HAP-1 (cell line): ENCODE results near the gene TBC1D22A.
"Not testable (repeated sequence)": the region's sequence is repeated elsewhere in the genome, so short reads cannot be mapped to it uniquely, and the experiment has no call there.

Experiments
- DNase-seq, 2 experiments: peaks; one replicate each; pipeline ENCODE4 v3.0.0-alpha.2; 2016 to 2020; ENCODE audit warnings: low spot score in 2 of 2
- H3K27me3 ChIP-seq: fragments of 250-450 bp; sonication (Bioruptor Pico); 2 replicates; pipeline ENCODE4 v1.5.1; 2020; ENCODE audit warnings: low read depth, mild to moderate bottlenecking, moderate library complexity
- H3K36me3 ChIP-seq: fragments of 250-450 bp; sonication (Bioruptor Pico); replicated peaks from 2 replicates; pipeline ENCODE4 v1.5.1; 2020; ENCODE audit warnings: mild to moderate bottlenecking
- H3K4me1 ChIP-seq: fragments of 250-450 bp; sonication (Bioruptor Pico); 2 replicates; pipeline ENCODE4 v1.5.1; 2020; ENCODE audit warnings: mild to moderate bottlenecking
- H3K4me3 ChIP-seq: fragments of 250-450 bp; sonication (Bioruptor Pico); 2 replicates; pipeline ENCODE4 v1.5.1; 2020; ENCODE audit warnings: mild to moderate bottlenecking, moderate library complexity
- H3K9me3 ChIP-seq: fragments of 250-450 bp; sonication (Bioruptor Pico); 2 replicates; pipeline ENCODE4 v1.5.1; 2020; ENCODE audit warnings: mild to moderate bottlenecking, moderate library complexity
- in situ Hi-C: fragments of 300-500 bp; cut with MboI; formaldehyde crosslinking; loops from 3 replicates; pipeline ENCODE4 v1.14.3; 2020; ENCODE audit warnings: low sequenced_read_pairs, inconsistent platforms, mixed read lengths

Gene TBC1D22A

DNA sequence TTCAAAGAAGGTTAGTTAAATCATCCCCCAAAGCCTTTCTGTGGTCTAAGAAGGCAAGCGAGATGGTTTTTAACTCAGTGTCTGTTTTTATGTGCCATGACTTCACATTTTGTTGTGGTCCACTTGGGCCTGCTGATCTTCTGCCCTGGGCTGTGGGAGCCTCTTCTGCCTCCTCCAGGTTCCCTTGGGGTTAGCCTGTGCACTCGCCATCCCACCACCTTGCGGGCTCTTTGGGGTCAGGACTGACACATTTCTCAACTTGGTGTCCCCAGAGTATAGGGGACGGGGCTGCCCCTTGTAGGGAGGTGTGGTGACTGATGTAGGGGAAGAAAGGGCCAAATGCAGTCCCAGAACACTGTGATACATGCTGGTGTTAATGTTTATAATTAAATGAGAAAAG, 207.0 kb downstream of the TBC1D22A start:
- in situ Hi-C loops: no loop called here
- Histone ChIP-seq H3K4me3 (no peak overlapping the region), H3K27me3 (no peaks in the 10 kb centered on the region), H3K4me1 (no peaks in the 10 kb centered on the region), H3K9me3 (no peaks in the 10 kb centered on the region), H3K36me3 (no peaks in the 10 kb centered on the region)
- DNase-seq: no peak

DNA sequence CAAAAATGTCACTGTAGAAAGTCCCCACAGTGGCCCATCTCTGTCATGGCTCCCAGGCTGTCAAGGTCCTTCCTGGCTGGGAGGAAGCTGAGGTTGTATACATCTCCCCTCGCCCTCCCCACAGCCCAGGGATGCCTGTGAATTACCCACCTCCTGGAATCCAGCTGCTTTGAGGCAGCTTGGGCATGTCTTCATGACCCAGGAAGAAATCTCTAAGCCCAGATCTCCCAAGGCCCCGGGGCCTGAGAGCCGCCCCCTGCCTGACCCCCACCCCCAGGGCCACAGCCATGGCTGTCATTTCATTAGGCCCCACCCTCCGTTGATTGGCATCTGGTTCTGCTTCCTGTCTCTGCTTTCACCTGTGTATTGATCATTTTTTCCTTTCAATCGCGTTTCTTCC, 207.5 kb downstream of the TBC1D22A start:
- in situ Hi-C loops: no loop called here
- no peaks in the 10 kb centered on the region for H3K27me3 ChIP-seq
- no peak for DNase-seq
- no peaks in the 10 kb centered on the region for H3K4me1 ChIP-seq
- H3K9me3 ChIP-seq: no peaks in the 10 kb centered on the region
- H3K4me3 ChIP-seq: no peak overlapping the region
- no peaks in the 10 kb centered on the region for H3K36me3 ChIP-seq

DNA sequence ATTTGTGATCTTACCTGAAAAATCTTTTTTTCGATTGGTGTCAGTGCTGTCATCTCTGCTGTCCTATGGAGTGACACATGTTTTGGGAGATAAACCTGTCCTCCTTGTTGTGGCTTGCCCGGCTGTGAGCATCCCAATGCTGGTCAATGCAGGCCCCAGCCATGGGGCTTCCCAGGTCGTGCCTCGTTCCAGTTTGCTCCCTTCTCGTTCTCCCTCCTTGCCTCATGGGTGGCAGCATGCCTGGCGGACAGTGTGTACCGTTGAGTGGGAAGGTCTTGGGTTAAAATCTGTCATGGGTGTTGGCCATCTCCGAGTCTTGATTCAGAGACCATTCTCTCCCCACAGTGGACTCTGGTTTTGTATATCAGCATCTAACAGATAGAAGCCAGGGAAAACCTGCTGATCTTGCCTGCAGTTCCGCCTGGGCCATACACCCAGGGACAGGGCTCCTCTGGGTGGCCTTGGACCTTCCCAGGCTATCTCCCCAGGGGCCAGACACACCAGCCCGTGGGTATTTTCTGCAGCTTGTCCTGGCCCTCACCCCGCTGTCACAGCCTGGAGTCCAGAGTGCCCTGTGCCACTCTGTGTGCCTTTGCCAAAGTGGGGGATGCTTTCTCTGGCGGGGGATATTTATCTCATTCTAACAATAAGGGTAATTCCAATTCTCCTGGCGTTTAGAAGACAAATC, 208.1 kb downstream of the TBC1D22A start:
- DNase-seq: no peak
- Histone ChIP-seq H3K27me3 (no peaks in the 10 kb centered on the region), H3K9me3 (no peaks in the 10 kb centered on the region), H3K36me3 (no peaks in the 10 kb centered on the region), H3K4me3 (no peak overlapping the region), H3K4me1 (no peaks in the 10 kb centered on the region)
- in situ Hi-C loops: no loop called here

DNA sequence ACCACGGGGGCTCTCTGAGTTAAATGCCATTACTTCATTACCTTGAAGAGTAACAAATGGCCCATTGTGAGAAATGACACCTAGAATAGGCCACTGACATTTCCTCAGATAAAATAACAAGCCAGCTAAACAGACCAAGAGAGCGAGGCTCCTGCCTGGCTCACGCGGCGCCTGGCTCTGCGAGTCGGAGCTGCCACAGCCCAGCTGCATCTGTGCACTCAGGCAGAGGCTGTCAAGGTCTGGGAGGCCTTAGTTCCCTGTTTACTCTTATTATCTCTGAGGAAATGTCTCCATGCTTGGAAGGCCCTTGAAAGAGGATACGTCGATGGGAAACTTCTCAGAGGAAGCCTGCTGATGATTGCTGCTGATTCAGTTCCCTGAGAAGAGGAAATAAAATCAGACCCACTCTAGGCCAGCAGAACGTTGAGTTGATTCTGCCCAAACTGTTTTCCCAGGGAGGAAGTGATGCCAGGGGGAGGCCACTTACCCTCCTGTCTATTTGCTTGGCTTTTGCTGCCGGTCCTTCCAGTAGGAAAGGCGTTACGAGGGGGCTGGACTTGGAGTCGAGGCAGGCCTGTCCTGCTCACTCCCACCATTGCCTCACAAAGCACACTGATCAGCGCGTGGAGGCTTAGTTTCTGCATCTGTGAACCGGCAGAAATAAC, 208.8 kb downstream of the TBC1D22A start:
- no peaks in the 10 kb centered on the region for H3K9me3 ChIP-seq
- no peak overlapping the region for H3K4me3 ChIP-seq
- in situ Hi-C loops: no loop called here

GRCh38 chr22:46971764-46972125, 209.3 kb downstream of the TBC1D22A start:
- Histone ChIP-seq H3K36me3 (no peaks in the 10 kb centered on the region), H3K27me3 (no peaks in the 10 kb centered on the region), H3K4me3 (no peak overlapping the region), H3K4me1 (no peaks in the 10 kb centered on the region), H3K9me3 (no peaks in the 10 kb centered on the region)
- no peak for DNase-seq
- in situ Hi-C loops: no loop called here

More for the DNA sequence above, 208.8 kb downstream of the TBC1D22A start:
- no peak for DNase-seq
- Histone ChIP-seq H3K27me3 (no peaks in the 10 kb centered on the region), H3K4me1 (no peaks in the 10 kb centered on the region), H3K36me3 (no peaks in the 10 kb centered on the region)

DNA sequence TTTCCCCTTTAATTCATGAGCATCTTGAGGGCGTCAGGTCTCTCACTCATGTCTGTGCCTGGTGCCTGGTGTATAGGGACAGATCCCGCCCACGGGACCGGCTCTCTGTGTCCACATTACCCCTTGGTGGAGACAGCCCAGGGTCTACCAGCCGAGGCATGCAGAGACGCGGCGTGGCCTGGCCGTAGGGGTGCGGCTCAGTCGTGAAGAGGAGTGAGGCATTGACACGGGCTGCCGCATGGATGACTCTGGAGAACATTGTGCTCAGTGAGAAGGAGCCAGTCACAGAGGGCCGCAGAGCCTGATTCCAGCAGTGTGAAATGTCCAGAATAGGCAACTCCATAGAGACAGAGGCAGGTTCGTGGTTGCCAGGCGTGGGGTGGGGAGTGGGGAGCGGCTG, 209.8 kb downstream of the TBC1D22A start:
- DNase-seq: no peak
- Histone ChIP-seq H3K9me3 (no peaks in the 10 kb centered on the region), H3K4me3 (no peak overlapping the region), H3K36me3 (no peaks in the 10 kb centered on the region), H3K4me1 (no peaks in the 10 kb centered on the region), H3K27me3 (no peaks in the 10 kb centered on the region)
- in situ Hi-C loops: no loop called here

DNA sequence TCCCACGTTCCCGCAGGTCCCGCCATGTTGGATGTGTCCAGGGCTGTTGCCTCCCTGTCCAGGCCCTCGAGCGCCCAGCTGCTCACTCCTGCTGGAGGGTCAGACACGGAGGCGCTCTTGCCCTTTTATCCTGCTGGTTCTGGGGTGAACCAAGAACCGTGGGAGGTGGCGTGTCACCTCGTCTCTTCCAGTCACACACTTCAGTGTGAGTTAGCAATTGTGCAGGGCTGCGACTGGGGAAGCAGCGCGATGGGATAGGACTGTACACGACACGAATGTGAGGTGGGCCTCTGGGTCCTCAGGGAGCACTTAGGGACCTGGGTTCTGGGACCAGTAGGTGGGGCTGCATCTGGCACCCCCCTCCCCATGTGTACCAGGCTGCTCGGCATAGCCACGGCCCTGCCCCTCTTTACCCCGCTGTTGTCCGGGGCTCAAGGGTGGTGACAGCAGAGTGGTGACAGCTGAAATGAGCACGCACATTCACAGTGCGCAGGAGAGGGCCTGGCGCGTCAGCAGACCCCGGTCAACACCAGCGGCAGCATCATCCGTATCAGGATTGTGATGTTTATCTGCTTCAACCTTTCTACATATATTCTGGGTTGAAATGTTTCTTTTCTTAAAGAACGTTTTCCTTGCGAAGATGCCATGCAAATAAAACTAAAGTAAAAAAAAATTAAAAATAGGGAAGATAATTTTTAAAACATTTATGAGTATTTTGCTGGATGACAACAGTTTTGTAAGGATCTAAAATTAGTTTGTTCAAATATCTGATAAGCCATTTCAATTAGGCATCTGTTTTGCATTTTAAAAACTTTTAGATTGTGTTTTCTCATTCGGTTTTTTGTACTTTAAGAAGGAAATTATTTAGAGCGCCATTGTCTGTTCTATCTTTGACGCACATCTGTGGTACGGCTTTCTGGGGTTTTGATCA, 210.7 kb downstream of the TBC1D22A start:
- H3K27me3 ChIP-seq: no peaks in the 10 kb centered on the region
- in situ Hi-C loops: no loop called here
- no peaks in the 10 kb centered on the region for H3K9me3 ChIP-seq
- H3K4me1 ChIP-seq: no peaks in the 10 kb centered on the region
- H3K36me3 ChIP-seq: no peaks in the 10 kb centered on the region
- H3K4me3 ChIP-seq: no peak overlapping the region
- no peak for DNase-seq

- in situ Hi-C loops: no loop called here
- Histone ChIP-seq H3K4me3 (no peak overlapping the region), H3K4me1 (no peaks in the 10 kb centered on the region), H3K27me3 (no peaks in the 10 kb centered on the region), H3K36me3 (no peaks in the 10 kb centered on the region), H3K9me3 (no peaks in the 10 kb centered on the region)
- DNase-seq: no peak
These were observed 211.6 kb downstream of the TBC1D22A start for GRCh38 chr22:46974077-46974476.

DNA sequence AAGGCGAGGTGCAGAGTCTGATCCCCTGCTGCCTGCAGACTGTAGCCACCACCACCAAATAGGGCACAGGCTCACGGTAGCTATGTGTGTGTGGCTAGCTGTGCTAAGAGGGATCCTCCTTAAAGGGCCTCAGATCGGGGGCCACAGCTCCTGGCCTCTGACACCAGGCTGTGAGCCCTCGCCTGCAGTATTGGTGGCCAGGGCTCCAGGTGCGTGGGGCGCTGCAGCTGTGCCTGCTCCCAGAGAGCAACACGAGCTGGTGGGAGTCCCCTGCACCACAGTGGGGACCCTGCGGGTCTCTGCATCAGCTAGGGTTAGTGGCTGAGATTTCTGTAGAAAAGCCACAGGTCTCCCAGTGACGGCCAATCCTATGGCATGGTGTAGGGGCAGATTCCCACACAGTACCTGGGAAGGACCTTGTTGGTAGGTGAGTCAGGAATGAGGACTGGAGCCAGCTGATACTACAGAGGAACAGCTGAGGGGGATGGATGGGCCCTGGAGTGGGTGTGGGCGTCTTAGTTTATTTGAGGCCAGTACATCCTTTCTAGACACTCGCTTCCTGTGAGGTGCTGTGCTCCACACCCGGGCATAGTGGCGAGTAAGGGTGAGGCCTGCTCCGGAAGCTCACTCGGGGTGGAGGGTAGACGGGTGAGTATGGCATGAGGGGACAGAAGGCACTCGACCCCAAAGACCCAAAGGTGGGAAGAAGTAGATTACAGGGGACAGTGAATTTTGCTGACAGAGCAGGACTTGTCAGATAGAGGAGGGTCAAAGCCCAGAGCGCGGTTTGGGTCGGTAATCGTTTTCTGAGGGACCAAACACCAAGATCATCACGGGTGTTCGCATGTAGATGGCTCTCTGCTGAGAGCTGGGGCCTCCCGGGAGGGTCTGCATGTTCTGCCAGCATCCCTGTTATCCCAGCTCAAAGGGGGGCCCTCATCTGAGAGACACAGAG, 212.5 kb downstream of the TBC1D22A start:
- in situ Hi-C loops: no loop called here
- H3K4me3 ChIP-seq: no peak overlapping the region
- no peak for DNase-seq
- H3K4me1 ChIP-seq: no peaks in the 10 kb centered on the region
- H3K36me3 ChIP-seq: no peaks in the 10 kb centered on the region
- H3K9me3 ChIP-seq: no peaks in the 10 kb centered on the region
- H3K27me3 ChIP-seq: no peaks in the 10 kb centered on the region

GRCh38 chr22:46976143-46976542, 213.7 kb downstream of the TBC1D22A start:
- Histone ChIP-seq H3K27me3 (no peaks in the 10 kb centered on the region), H3K9me3 (no peaks in the 10 kb centered on the region), H3K4me1 (no peaks in the 10 kb centered on the region), H3K4me3 (no peak overlapping the region), H3K36me3 (no peaks in the 10 kb centered on the region)
- in situ Hi-C loops: no loop called here
- DNase-seq: no peak

- DNase-seq: no peak
- Histone ChIP-seq H3K9me3 (no peaks in the 10 kb centered on the region), H3K27me3 (no peaks in the 10 kb centered on the region), H3K4me3 (no peak overlapping the region), H3K36me3 (no peaks in the 10 kb centered on the region), H3K4me1 (no peaks in the 10 kb centered on the region)
- in situ Hi-C loops: no loop called here
These were observed 214.1 kb downstream of the TBC1D22A start for GRCh38 chr22:46976598-46976997.

- no peaks in the 10 kb centered on the region for H3K4me1 ChIP-seq
- DNase-seq: no peak
- H3K9me3 ChIP-seq: no peaks in the 10 kb centered on the region
- no peaks in the 10 kb centered on the region for H3K27me3 ChIP-seq
- no peaks in the 10 kb centered on the region for H3K36me3 ChIP-seq
- in situ Hi-C loops: no loop called here
- H3K4me3 ChIP-seq: no peak overlapping the region
These were observed 215.3 kb downstream of the TBC1D22A start for GRCh38 chr22:46977656-46978343.

- H3K9me3 ChIP-seq, H3K27me3 ChIP-seq, H3K36me3 ChIP-seq, H3K4me3 ChIP-seq, in situ Hi-C loops, H3K4me1 ChIP-seq, DNase-seq: not testable (repeated sequence)
These were observed 216.2 kb downstream of the TBC1D22A start for GRCh38 chr22:46978668-46979067.
